Activated T-cell treated with anti-CD3 and anti-CD28 coated beads, Interleukin-2, amount 50 U/mL, for 72 hours (primary cell): Measurements from ENCODE around the gene XPO6. TPM values are rescaled to one million over a fixed set of nuclear protein-coding genes. Genes with fewer than 3 reads are reported as not detected.

Source experiments
- ATAC-seq, 2 donors: fragments of 150-1000 bp; cut with Tn5 transposase; replicated peaks in 1 of 2; 2 replicates each; pipeline ENCODE4 v1.10.0; 2021; ENCODE audit warnings: moderate library complexity in 2 of 2, mild to moderate bottlenecking in 1 of 2
- DNase-seq, 2 donors: peaks; one replicate each; pipeline ENCODE4 v3.0.0; 2021 to 2022; ENCODE audit warnings: mixed read lengths in 1 of 2
- H3K27ac Mint-ChIP-seq: one replicate; pipeline ENCODE4 v1.8.0; 2022; ENCODE audit warnings: mild to moderate bottlenecking, moderate library complexity, mixed read lengths
- H3K27me3 Mint-ChIP-seq: one replicate; pipeline ENCODE4 v1.8.0; 2022; ENCODE audit warnings: low read depth, mixed read lengths
- H3K36me3 Mint-ChIP-seq, 2 donors: one replicate each; pipeline ENCODE4 v1.8.0; 2022; ENCODE audit warnings: mixed read lengths in 2 of 2, mild to moderate bottlenecking in 1 of 2; ENCODE audit not compliant: insufficient read depth in 2 of 2
- H3K4me1 Mint-ChIP-seq: one replicate; pipeline ENCODE4 v1.8.0; 2022; ENCODE audit warnings: low read depth, mixed read lengths
- H3K4me3 Mint-ChIP-seq, 2 donors: one replicate each; pipeline ENCODE4 v1.8.0; 2022; ENCODE audit warnings: mild to moderate bottlenecking in 2 of 2, mixed read lengths in 2 of 2, moderate library complexity in 2 of 2
- H3K9me3 Mint-ChIP-seq, 2 donors: one replicate each; pipeline ENCODE4 v1.8.0; 2022; ENCODE audit warnings: mixed read lengths in 2 of 2
- total RNA-seq, 2 donors: library from RNA; stranded (reverse); gene quantifications; one replicate each; pipeline ENCODE4 v1.2.3, GENCODE V29; 2022

The XPO6 gene
- total RNA-seq, 2 donors from 2014 or later = 276 to 279 TPM

- Mint-ChIP-seq H3K27ac (peak overlapping the region; percentile 47), H3K4me3 (no peak overlapping the region), H3K4me1 (peaks cover 61% of the 10 kb centered on the region), H3K9me3 (no peaks in the 10 kb centered on the region), H3K27me3 (no peaks in the 10 kb centered on the region), H3K36me3 (peaks cover 16 to 42% of the 10 kb centered on the region in 2 donors)
- no peak for DNase-seq
- ATAC-seq = peak in 1 of 2 donors; percentile 17
These were observed 56.5 kb downstream of the XPO6 start for GRCh38 chr16:28155293-28155692.

DNA sequence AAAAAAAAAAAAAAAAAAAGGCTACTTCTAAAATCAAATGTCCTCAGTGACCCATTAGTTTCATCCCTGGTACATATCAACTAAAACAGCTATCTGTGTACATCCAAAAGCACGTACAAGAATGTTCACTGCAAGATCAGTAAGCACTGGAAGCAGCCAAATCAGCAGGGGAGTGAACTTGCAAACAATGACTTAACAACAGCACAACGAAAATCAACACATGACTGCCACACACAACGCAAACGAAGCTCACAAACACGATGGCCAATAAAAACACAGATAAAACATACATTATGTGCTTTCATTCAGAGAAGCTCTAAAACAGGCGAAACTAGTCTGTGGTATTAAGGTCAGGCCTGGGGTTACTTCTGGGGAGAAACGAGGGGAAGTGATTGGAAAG, 60.6 kb downstream of the XPO6 start:
- no peaks in the 10 kb centered on the region for H3K9me3 Mint-ChIP-seq
- peaks cover 72% of the 10 kb centered on the region for H3K4me1 Mint-ChIP-seq
- no peak overlapping the region for H3K4me3 Mint-ChIP-seq
- ATAC-seq = no peak
- H3K36me3 Mint-ChIP-seq = peaks cover 23 to 49% of the 10 kb centered on the region in 2 donors
- peak overlapping the region; percentile 78 for H3K27ac Mint-ChIP-seq
- no peak for DNase-seq
- no peaks in the 10 kb centered on the region for H3K27me3 Mint-ChIP-seq

DNA sequence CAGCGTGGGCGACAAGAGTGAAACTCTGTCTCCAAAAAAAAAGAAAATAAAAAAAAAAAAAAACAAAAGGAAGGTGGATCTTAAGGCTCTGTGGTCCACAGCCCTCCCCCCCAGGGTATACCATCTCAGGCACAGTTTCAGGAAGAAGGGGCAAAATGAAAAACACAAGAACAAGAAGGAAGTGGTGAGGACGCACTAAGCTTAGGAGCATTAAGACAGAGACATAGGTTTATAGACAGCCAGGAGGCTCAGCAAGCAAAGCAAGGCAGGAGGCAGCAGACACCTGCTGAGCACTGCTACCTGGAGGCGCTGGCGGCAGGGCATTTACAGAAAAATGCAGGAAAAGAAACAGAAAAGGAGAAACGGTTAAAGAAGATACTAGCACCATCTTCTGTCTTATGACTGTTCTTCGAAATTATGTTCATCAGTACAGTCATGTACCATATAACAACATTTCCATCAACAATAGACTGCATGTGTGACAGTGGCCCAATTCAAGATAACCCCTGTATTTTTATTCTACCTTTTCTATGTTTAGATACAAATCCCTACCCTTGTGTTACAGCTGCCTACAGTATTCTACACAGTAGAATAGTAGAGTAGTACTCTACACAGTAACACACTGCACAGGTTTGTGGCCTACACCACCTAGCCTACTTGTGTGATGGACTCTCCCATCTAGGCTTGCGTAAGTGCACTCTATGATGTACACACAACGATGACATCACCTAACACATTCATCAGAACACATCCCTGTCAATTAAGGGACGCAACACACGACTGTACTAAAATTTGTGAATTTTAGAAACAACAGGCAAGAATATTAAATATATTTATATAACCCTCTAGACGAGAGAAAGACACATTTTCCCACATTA, 62.5 kb downstream of the XPO6 start:
- ATAC-seq (peak; percentile 67 to 78), DNase-seq (no peak)
- Mint-ChIP-seq H3K9me3 (no peaks in the 10 kb centered on the region), H3K27me3 (no peaks in the 10 kb centered on the region), H3K27ac (peak overlapping the region; percentile 87), H3K4me3 (peak overlapping the region; percentile 25 to 57), H3K4me1 (peaks cover 74% of the 10 kb centered on the region), H3K36me3 (peaks cover 16 to 41% of the 10 kb centered on the region in 2 donors)

DNA sequence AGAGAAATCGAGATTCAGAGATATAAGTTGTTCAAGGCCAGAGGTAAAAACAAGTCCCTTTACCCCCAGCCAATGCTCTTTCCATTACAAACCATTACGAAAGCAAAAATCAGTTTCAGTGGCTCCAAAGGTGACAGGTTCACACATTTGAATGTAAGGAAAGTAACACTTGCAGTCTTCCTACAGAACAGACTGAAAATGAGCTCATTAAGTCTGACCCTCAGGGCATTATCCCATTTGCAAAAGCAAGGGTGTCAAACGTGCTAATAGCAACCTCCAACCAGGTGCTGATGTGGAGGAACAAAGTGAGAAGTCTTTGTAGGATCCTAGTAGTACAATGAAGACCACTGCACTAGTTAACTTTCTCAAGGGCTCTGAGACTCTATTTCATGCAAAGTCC, 65.2 kb downstream of the XPO6 start:
- no peak for DNase-seq
- no peak for ATAC-seq
- H3K36me3 Mint-ChIP-seq = peaks cover 16 to 41% of the 10 kb centered on the region in 2 donors
- H3K27me3 Mint-ChIP-seq = no peaks in the 10 kb centered on the region
- H3K4me1 Mint-ChIP-seq = peaks cover 95% of the 10 kb centered on the region
- peak overlapping the region; percentile 66 for H3K27ac Mint-ChIP-seq
- H3K4me3 Mint-ChIP-seq = peak overlapping the region in 1 of 2 donors; percentile 21
- no peaks in the 10 kb centered on the region for H3K9me3 Mint-ChIP-seq

GRCh38 chr16:28145796-28146195, 66.0 kb downstream of the XPO6 start:
- Mint-ChIP-seq H3K27me3 (no peaks in the 10 kb centered on the region), H3K9me3 (no peaks in the 10 kb centered on the region), H3K4me1 (peaks cover 95% of the 10 kb centered on the region), H3K4me3 (peak overlapping the region in 1 of 2 donors; percentile 21), H3K36me3 (peaks cover 11 to 36% of the 10 kb centered on the region in 2 donors), H3K27ac (peak overlapping the region; percentile 66)
- no peak for ATAC-seq
- DNase-seq = no peak

GRCh38 chr16:28140788-28141618, 70.8 kb downstream of the XPO6 start:
- H3K4me1 Mint-ChIP-seq = peaks cover 98% of the 10 kb centered on the region
- H3K27ac Mint-ChIP-seq = peak overlapping the region; percentile 91
- ATAC-seq (peak; percentile 87 to 88), DNase-seq (peak; percentile 77 to 83)
- peaks cover 11 to 30% of the 10 kb centered on the region in 2 donors for H3K36me3 Mint-ChIP-seq
- H3K27me3 Mint-ChIP-seq = no peaks in the 10 kb centered on the region
- H3K9me3 Mint-ChIP-seq = peaks cover 0 to 2% of the 10 kb centered on the region in 2 donors
- H3K4me3 Mint-ChIP-seq = peak overlapping the region; percentile 84 to 85

DNA sequence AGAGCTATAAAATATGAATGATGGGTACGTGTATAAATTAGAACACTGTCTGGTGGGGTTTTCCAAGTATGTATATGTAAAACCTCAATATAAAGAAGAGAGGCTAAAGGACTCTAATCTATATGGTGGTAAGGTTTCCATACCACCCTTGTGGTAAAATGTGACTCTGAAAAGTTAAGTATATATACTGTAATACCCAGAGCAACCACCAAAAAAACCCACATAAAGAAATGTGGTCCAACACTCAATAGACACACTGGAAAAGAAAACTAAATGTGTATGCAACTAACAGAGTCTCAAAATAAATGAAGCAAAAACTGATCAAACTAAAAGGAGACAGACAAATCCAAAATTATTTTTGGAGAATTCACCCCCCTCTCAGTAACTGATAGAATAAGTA, 72.2 kb downstream of the XPO6 start:
- peaks cover 0 to 2% of the 10 kb centered on the region in 2 donors for H3K9me3 Mint-ChIP-seq

GRCh38 chr16:28136751-28137434, 74.9 kb downstream of the XPO6 start:
- Mint-ChIP-seq H3K4me1 (peaks cover 57% of the 10 kb centered on the region), H3K27me3 (no peaks in the 10 kb centered on the region), H3K9me3 (peaks cover 0 to 2% of the 10 kb centered on the region in 2 donors), H3K27ac (peak overlapping the region; percentile 92), H3K36me3 (peaks cover 12 to 35% of the 10 kb centered on the region in 2 donors), H3K4me3 (peak overlapping the region in 1 of 2 donors; percentile 18)
- DNase-seq (peak in 1 of 2 donors; percentile 28), ATAC-seq (no peak)

More for the DNA sequence above, 72.2 kb downstream of the XPO6 start:
- Mint-ChIP-seq H3K27me3 (no peaks in the 10 kb centered on the region), H3K4me3 (peak overlapping the region; percentile 70 to 87), H3K36me3 (peaks cover 11 to 34% of the 10 kb centered on the region in 2 donors), H3K4me1 (peaks cover 83% of the 10 kb centered on the region), H3K27ac (peak overlapping the region; percentile 97)
- DNase-seq (peak in 1 of 2 donors; percentile 35), ATAC-seq (peak; percentile 27 to 33)

DNA sequence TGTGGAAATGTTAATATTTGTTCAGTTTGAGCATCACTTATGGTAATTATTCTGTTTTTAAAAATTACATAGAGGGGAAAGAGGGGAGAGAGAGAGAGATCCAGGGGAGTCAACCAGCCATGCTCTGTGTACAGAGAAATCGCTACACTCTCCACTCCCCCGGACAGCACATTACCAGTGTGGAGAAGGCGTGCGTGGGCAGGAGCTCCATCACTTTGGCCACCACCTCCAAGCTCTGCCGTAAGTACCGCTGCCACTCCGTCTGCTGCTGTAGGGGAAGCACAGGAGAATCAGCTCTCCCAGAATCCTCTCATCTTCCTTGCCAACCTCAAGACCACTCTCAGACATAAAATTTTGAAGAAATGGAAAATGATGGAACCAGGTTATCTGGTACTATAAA, 78.1 kb downstream of the XPO6 start:
- Mint-ChIP-seq H3K4me1 (peaks cover 25% of the 10 kb centered on the region), H3K4me3 (no peak overlapping the region), H3K27me3 (no peaks in the 10 kb centered on the region), H3K9me3 (no peaks in the 10 kb centered on the region), H3K36me3 (peaks cover 14 to 41% of the 10 kb centered on the region in 2 donors), H3K27ac (peak overlapping the region; percentile 61)
- ATAC-seq (no peak), DNase-seq (no peak)

- H3K4me3 Mint-ChIP-seq = no peak overlapping the region
- no peak for ATAC-seq
- peaks cover 11 to 41% of the 10 kb centered on the region in 2 donors for H3K36me3 Mint-ChIP-seq
- no peak for DNase-seq
- no peaks in the 10 kb centered on the region for H3K27me3 Mint-ChIP-seq
- peaks cover 11% of the 10 kb centered on the region for H3K4me1 Mint-ChIP-seq
- no peak overlapping the region for H3K27ac Mint-ChIP-seq
- no peaks in the 10 kb centered on the region for H3K9me3 Mint-ChIP-seq
These were observed 79.9 kb downstream of the XPO6 start for GRCh38 chr16:28131743-28132393.

GRCh38 chr16:28131181-28131580, 80.6 kb downstream of the XPO6 start:
- H3K4me3 Mint-ChIP-seq = no peak overlapping the region
- H3K27ac Mint-ChIP-seq = peak overlapping the region; percentile 13
- H3K36me3 Mint-ChIP-seq = peaks cover 12 to 45% of the 10 kb centered on the region in 2 donors
- no peaks in the 10 kb centered on the region for H3K9me3 Mint-ChIP-seq
- H3K27me3 Mint-ChIP-seq = no peaks in the 10 kb centered on the region
- DNase-seq (no peak), ATAC-seq (no peak)
- H3K4me1 Mint-ChIP-seq = peaks cover 9% of the 10 kb centered on the region
